Activated naive CD4-positive, alpha-beta T cell treated with anti-CD3 and anti-CD28 coated beads, Interleukin-2, amount 50 U/mL, for 24 hours (primary cell): ENCODE data around the gene PRDX5.
"Not testable (repeated sequence)": the region's sequence is repeated elsewhere in the genome, so short reads cannot be mapped to it uniquely, and the experiment has no call there.

ENCODE experiments used
- H3K27ac Mint-ChIP-seq: one replicate; pipeline ENCODE4 v1.8.0; 2021; ENCODE audit warnings: mild to moderate bottlenecking, mixed read lengths
- H3K27me3 Mint-ChIP-seq: one replicate; pipeline ENCODE4 v1.8.0; 2021; ENCODE audit warnings: mixed read lengths
- H3K36me3 Mint-ChIP-seq: one replicate; pipeline ENCODE4 v1.8.0; 2021; ENCODE audit warnings: mixed read lengths
- H3K4me1 Mint-ChIP-seq: one replicate; pipeline ENCODE4 v1.8.0; 2021; ENCODE audit warnings: mixed read lengths
- H3K4me3 Mint-ChIP-seq: one replicate; pipeline ENCODE4 v1.8.0; 2021; ENCODE audit warnings: mild to moderate bottlenecking, mixed read lengths
- H3K9me3 Mint-ChIP-seq: one replicate; pipeline ENCODE4 v1.8.0; 2021; ENCODE audit warnings: mixed read lengths

Gene PRDX5

DNA sequence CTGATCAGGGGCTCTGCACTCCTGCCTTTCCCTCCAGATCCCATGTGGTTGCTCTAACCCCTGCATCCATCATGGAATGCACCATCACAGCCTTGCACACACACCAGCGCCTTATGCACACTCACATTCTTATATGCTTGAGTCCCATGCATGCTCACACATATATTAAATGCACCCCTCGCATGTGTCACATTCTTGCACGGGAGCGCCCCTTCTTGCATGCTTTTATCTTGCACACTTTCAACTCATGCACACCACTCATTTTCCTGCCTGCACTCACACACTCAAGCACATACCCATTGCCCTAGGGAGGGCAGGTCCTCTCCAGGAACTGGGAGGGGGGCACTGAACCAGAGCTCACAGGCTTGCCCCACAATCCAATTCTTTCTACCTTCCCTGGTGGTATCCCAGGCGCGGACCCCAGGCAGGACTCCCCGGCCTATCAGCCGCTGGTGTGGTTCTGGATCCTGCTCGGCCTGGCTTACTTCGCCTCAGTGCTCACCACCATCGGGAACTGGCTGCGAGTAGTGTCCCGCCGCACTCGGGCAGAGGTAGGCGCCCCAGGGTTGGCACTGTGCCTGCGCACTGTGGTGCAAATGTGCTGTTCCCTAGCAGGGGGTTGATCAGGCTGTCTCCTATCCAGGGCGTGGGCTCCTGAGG is 20.1 kb upstream of the PRDX5 start:
- H3K4me3 Mint-ChIP-seq = no peak overlapping the region
- no peaks in the 10 kb centered on the region for H3K9me3 Mint-ChIP-seq
- peaks cover 17% of the 10 kb centered on the region for H3K4me1 Mint-ChIP-seq
- no peaks in the 10 kb centered on the region for H3K36me3 Mint-ChIP-seq
- no peak overlapping the region for H3K27ac Mint-ChIP-seq
- H3K27me3 Mint-ChIP-seq = peaks cover 41% of the 10 kb centered on the region

- H3K27ac Mint-ChIP-seq = no peak overlapping the region
- H3K4me1 Mint-ChIP-seq = peaks cover 21% of the 10 kb centered on the region
- H3K36me3 Mint-ChIP-seq = no peaks in the 10 kb centered on the region
- peaks cover 33% of the 10 kb centered on the region for H3K27me3 Mint-ChIP-seq
- no peaks in the 10 kb centered on the region for H3K9me3 Mint-ChIP-seq
- peak overlapping the region; percentile 31 for H3K4me3 Mint-ChIP-seq
Observed at GRCh38 chr11:64298966-64299846, 18.7 kb upstream of the PRDX5 start.

- H3K4me1 Mint-ChIP-seq = peaks cover 24% of the 10 kb centered on the region
- H3K27me3 Mint-ChIP-seq = peaks cover 31% of the 10 kb centered on the region
- H3K27ac Mint-ChIP-seq = no peak within 1 kb of the TSS
- no peaks in the 10 kb centered on the region for H3K9me3 Mint-ChIP-seq
- no peaks in the 10 kb centered on the region for H3K36me3 Mint-ChIP-seq
- peak within 1 kb of the TSS; percentile 74 for H3K4me3 Mint-ChIP-seq
Observed at GRCh38 chr11:64299847-64300648, 17.9 kb upstream of the PRDX5 start, which contains the start of gene CATSPERZ. TSS of gene CATSPERZ (plus strand) at chr11:64300358. CDS start at chr11:64300411, 53 bp downstream.

GRCh38 chr11:64303109-64304031 is 14.6 kb upstream of the PRDX5 start:
- Mint-ChIP-seq H3K27me3 (peaks cover 11% of the 10 kb centered on the region), H3K36me3 (peaks cover 5% of the 10 kb centered on the region), H3K4me3 (peak overlapping the region; percentile 91), H3K27ac (peak overlapping the region; percentile 30), H3K4me1 (peaks cover 31% of the 10 kb centered on the region), H3K9me3 (no peaks in the 10 kb centered on the region)

DNA sequence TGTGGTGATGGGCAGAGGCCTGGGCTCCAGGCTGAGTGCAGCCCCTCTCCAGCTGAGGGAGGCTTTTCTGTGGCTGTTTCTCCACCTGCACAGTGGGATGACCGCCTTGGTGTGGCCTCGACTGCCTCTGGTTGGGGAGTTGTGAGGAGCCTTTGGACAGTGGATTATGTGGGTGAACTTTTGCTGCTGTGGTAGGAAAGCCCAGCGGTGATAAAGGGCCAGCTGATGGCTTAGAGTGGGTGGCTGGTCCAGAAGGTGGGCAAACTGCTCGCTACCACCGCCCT is 13.9 kb upstream of the PRDX5 start:
- H3K36me3 Mint-ChIP-seq = peaks cover 5% of the 10 kb centered on the region
- peaks cover 10% of the 10 kb centered on the region for H3K27me3 Mint-ChIP-seq
- no peak overlapping the region for H3K27ac Mint-ChIP-seq
- H3K9me3 Mint-ChIP-seq = no peaks in the 10 kb centered on the region
- H3K4me3 Mint-ChIP-seq = peak overlapping the region; percentile 91
- H3K4me1 Mint-ChIP-seq = peaks cover 31% of the 10 kb centered on the region

DNA sequence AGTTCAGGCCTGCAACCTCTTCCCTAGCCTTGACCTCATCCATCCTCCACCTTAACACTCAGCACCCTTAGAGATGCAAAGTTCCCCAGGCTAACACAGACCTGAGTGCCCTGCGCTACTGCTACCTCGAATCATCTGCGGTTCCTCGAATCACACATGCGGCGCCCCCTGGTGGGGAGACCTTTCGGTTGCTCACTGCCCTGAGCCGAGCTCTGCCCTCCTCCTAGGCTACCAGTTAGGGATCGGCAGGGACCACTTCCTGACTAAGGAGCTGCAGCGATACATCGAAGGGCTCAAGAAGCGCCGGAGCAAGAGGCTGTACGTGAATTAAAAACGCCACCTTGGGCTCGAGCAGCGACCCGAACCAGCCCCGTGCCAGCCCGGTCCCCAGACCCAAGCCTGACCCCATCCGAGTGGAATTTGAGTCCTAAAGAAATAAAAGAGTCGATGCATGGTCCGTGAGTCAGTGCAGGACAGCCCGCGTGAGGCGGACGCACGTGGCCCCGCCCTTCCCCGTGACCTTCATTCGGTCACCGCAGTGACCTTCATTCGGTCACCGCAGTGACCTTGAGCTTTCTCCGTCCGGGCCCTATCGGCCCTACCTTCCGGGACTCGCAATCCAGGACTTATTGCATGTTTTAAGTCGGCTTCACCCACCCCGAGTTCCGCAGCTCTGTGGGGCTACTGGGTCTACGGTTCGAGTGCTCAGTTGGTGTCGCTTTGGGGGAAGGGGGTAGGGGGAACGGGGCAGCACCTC is 13.4 kb upstream of the PRDX5 start:
- Mint-ChIP-seq H3K27me3 (peaks cover 10% of the 10 kb centered on the region), H3K9me3 (no peaks in the 10 kb centered on the region), H3K4me1 (peaks cover 31% of the 10 kb centered on the region), H3K27ac (peak overlapping the region; percentile 94), H3K4me3 (peak overlapping the region; percentile 91), H3K36me3 (peaks cover 5% of the 10 kb centered on the region)

- peak within 1 kb of the TSS; percentile 94 for H3K27ac Mint-ChIP-seq
- no peaks in the 10 kb centered on the region for H3K9me3 Mint-ChIP-seq
- peaks cover 5% of the 10 kb centered on the region for H3K36me3 Mint-ChIP-seq
- H3K4me3 Mint-ChIP-seq = peak within 1 kb of the TSS; percentile 98
- H3K4me1 Mint-ChIP-seq = peaks cover 27% of the 10 kb centered on the region
- peaks cover 7% of the 10 kb centered on the region for H3K27me3 Mint-ChIP-seq
Observed at GRCh38 chr11:64305075-64305690, 12.7 kb upstream of the PRDX5 start, which contains the start of gene ESRRA. TSS of gene ESRRA (plus strand) at chr11:64305524. CDS start at chr11:64307180, 1,656 bp downstream.

- H3K27me3 Mint-ChIP-seq = peaks cover under 1% of the 10 kb centered on the region
- peak overlapping the region; percentile 94 for H3K27ac Mint-ChIP-seq
- H3K4me3 Mint-ChIP-seq = peak overlapping the region; percentile 98
- H3K36me3 Mint-ChIP-seq = peaks cover 5% of the 10 kb centered on the region
- peaks cover 24% of the 10 kb centered on the region for H3K4me1 Mint-ChIP-seq
- no peaks in the 10 kb centered on the region for H3K9me3 Mint-ChIP-seq
Observed at GRCh38 chr11:64305691-64306562, 12.0 kb upstream of the PRDX5 start.

DNA sequence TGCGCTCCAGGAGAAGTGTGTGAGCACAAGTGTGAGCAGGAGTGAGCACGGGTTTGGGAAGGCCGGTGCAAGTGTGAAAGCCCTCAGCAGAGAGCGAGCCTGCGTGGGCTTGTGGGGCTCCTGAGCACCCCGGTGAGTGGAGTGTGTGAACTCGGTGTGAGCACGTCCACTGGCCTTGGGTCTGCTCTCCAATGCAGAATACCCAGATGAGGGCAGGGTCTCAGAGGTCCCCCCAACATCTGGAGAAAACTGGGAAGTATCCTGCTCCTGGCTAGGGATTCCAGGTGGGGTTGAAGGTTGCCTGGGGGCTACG is 11.4 kb upstream of the PRDX5 start:
- H3K4me1 Mint-ChIP-seq = peaks cover 24% of the 10 kb centered on the region
- peak overlapping the region; percentile 98 for H3K4me3 Mint-ChIP-seq

DNA sequence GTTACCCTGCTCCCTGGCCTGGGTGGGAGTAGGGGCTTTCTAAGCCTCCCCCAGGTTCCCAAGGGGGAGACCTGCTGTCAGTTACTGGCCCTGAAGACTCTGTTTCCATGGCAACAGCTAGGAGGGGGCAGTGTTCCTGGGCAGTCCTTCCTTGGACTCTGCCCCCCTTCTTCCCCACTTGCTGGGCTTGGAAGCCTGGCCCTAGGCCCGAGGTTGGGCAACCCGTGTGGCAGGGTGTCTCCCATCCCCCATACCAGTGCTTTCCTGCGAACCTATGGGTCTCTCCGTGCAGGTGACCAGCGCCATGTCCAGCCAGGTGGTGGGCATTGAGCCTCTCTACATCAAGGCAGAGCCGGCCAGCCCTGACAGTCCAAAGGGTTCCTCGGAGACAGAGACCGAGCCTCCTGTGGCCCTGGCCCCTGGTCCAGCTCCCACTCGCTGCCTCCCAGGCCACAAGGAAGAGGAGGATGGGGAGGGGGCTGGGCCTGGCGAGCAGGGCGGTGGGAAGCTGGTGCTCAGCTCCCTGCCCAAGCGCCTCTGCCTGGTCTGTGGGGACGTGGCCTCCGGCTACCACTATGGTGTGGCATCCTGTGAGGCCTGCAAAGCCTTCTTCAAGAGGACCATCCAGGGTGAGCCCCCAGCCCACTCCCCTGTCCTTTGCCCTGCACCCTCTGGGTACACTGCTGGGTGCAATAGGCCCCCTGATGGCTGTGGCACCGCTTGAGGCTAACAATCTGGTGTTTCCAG is 10.9 kb upstream of the PRDX5 start:
- peaks cover 24% of the 10 kb centered on the region for H3K4me1 Mint-ChIP-seq
- H3K27me3 Mint-ChIP-seq = no peaks in the 10 kb centered on the region
- no peaks in the 10 kb centered on the region for H3K9me3 Mint-ChIP-seq
- H3K4me3 Mint-ChIP-seq = peak overlapping the region; percentile 98
- H3K36me3 Mint-ChIP-seq = peaks cover 5% of the 10 kb centered on the region
- no peak overlapping the region for H3K27ac Mint-ChIP-seq

More for the DNA sequence above, 11.4 kb upstream of the PRDX5 start:
- no peaks in the 10 kb centered on the region for H3K9me3 Mint-ChIP-seq
- no peaks in the 10 kb centered on the region for H3K27me3 Mint-ChIP-seq
- H3K36me3 Mint-ChIP-seq = peaks cover 5% of the 10 kb centered on the region
- peak overlapping the region; percentile 94 for H3K27ac Mint-ChIP-seq

GRCh38 chr11:64307795-64308194 is 10.1 kb upstream of the PRDX5 start:
- H3K36me3 Mint-ChIP-seq, H3K27me3 Mint-ChIP-seq, H3K27ac Mint-ChIP-seq, H3K9me3 Mint-ChIP-seq: not testable (repeated sequence)
- H3K4me1 Mint-ChIP-seq = peaks cover 28% of the 10 kb centered on the region
- peak overlapping the region; percentile 45 for H3K4me3 Mint-ChIP-seq

DNA sequence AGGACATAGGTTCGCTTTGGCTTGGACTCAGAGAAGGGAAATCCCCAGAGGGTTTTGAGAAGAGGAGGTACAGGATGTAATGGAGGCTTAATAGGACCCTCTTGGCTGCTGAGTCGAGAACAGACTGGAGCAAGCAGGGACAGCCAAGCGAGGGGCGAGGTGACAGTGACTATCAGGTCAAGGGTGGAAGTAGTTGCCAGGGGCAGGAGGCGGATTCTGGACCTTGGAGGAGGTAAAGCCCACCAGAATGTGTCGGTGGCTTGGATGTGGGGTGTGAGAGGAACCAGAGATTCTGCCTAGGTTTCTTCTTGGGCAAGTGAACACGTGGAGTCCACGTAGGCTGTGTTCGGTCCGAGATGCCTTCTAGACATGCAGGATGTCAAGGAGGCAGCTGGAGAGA is 5.0 kb upstream of the PRDX5 start:
- Mint-ChIP-seq H3K36me3 (peaks cover 9% of the 10 kb centered on the region), H3K9me3 (no peaks in the 10 kb centered on the region), H3K27ac (peak overlapping the region; percentile 82), H3K4me3 (no peak overlapping the region), H3K4me1 (peaks cover 18% of the 10 kb centered on the region), H3K27me3 (no peaks in the 10 kb centered on the region)
